HuH-7 (cell line): Measurements from ENCODE around the gene BBX.

ENCODE experiments used
- DNase-seq: peaks from one replicate; pipeline ENCODE4 v3.0.0; 2011; ENCODE audit warnings: low spot score

The BBX gene

DNA sequence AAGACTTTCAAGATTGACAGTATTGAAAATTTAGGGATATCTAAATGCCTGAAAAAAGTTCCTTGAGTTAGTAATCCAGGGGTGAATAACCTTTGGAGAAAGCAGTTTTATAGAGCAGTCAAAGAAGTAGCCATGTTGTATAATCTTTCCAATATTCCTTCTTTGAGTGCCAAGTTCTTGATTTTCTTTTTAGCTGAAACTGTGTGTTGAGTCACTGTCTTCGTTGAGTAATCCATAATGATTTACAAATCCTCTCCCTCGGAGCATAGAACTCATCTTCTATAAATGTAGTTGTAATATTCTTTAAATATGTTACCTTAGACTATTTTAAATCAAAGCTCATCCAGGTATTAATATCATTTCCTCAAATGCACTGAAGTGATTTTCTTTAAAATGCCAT, 135.2 kb downstream of the BBX start:
- no peak for DNase-seq

GRCh38 chr3:107660306-107660976, 137.7 kb downstream of the BBX start:
- DNase-seq = no peak

DNA sequence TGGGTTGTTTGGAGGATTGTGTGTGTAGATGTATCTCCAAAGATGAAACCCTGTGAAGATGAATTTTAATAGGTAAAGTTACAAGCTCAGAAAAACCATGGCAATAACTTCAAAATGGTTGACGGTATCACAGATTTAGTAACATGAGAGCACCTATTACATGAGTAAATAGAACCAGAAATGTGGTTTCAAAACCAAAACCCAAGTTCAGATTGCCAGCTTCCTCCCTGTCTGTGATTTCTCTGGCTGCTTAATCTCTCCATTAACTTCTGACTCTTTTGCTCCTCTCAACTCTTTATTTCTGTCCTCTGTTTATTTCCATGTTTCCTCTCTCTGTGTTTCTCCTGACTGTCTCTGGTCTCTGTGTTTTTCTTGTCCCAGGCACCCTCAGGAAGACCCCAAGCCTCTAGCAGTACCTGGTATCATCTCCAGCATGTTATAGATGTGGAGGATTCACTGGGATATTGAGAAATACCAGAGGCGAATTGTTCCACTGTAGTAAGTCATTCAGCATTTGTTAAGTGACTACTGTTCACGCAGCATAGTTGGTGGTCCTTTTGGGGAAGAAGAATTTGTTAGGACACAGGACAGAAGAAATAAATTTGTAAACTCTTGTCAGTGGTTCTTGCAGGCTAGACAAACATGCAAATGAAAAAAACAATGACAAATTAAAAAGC, 138.8 kb downstream of the BBX start:
- no peak for DNase-seq

- no peak for DNase-seq
Measured at GRCh38 chr3:107662124-107662507, 139.4 kb downstream of the BBX start.

- no peak for DNase-seq
Measured at GRCh38 chr3:107662586-107662985, 139.8 kb downstream of the BBX start.

- DNase-seq = no peak
Measured at GRCh38 chr3:107663266-107663665, 140.5 kb downstream of the BBX start.

DNA sequence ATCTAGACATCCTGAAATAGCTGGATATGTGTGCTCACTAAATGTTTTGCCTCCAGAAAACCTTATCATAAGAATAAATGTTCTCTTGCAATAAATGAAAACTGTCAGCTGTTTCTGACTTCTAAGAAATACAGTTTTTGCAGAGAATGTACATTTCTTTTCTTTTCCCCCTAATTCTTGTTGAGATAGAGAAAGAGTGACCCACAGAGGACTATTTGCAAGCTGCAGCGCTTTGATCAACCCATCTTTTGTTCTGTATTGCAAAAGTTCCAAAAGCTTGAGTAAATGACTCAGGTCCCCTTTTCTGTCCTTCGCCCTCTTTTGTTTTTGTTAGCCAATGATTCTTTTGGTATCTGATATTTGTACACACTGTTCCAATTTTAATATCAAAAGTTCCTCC, 141.9 kb downstream of the BBX start:
- DNase-seq = no peak

- DNase-seq = no peak
Measured at GRCh38 chr3:107665351-107665750, 142.6 kb downstream of the BBX start.

DNA sequence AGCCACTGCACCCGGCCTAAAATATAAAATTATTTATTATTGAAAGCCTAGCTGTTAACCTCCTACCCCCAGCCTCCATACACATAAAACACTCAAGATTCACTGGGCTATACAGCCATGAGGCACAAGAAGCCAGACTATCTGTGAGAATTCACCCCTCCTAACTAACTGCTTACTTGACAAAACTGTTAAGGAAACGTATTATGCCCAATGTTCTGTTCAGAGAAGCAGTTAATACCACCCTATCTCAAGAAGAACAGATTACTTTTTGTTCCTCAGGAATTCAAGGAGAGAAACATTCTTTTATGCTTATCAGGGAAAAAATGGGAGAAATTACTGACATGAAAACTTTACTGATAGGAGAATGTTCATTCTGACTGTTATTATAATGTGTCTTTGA, 144.1 kb downstream of the BBX start:
- DNase-seq = no peak

DNA sequence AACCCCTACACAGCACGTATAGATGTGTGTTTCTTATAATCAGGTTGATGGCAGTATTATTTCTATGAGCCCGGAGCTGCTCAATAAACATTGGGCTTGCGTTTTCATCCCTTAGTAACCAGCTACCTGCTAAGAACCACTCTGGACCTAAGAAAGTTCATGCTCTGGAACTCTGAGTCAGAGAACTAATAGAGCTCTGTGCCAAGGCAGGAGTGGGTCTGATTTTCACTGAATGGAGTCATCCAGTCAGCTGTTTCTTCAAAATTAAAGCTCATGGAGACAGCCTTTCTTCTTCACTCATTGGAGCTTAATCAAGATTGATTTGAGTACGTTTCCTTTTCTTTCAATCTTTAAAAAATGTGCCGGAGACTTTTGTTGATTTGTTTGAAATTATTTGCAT, 145.7 kb downstream of the BBX start:
- DNase-seq = no peak

- no peak for DNase-seq
Measured at GRCh38 chr3:107668963-107669362, 146.2 kb downstream of the BBX start.

GRCh38 chr3:107669669-107670068, 146.9 kb downstream of the BBX start:
- no peak for DNase-seq

DNA sequence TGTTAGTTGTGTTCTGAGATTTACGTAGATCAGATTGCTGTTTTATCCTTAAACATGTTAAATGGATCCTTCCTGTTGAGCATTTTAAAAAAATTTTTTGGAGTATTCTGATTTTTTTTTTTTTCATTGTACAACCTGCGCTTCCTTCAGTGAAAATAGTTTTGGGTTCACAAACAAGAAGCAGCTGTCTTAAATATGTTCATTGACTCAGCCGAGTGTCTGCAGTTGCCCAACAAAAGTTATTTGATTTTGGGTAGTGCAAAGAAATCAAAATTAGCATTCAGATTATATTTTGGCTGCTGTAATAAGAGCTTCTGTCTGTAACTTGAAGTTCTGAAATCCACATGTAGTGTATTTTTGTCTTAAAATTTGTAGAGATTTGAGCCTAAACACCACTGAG, 148.2 kb downstream of the BBX start:
- DNase-seq = no peak

DNA sequence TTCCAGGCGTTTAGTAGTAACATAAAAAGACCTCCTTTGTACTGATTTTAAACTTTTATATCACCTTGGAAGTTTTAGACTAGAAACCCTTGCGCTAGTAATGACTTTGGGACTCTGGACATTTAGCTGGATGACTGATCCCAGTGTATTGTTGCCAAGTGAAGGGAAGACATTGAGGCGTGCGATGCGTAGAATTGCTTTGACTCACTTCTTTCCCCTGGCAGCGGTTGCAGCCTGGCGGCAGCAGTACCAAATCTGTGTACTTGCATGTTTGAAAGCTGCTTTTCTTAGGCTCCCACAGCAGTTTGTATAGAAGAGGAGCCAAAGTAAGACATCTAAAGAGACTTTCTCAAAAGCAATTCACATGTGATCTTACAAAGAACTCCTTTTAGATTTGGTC, 151.6 kb downstream of the BBX start:
- no peak for DNase-seq

GRCh38 chr3:107675233-107675900, 152.6 kb downstream of the BBX start:
- DNase-seq = no peak

DNA sequence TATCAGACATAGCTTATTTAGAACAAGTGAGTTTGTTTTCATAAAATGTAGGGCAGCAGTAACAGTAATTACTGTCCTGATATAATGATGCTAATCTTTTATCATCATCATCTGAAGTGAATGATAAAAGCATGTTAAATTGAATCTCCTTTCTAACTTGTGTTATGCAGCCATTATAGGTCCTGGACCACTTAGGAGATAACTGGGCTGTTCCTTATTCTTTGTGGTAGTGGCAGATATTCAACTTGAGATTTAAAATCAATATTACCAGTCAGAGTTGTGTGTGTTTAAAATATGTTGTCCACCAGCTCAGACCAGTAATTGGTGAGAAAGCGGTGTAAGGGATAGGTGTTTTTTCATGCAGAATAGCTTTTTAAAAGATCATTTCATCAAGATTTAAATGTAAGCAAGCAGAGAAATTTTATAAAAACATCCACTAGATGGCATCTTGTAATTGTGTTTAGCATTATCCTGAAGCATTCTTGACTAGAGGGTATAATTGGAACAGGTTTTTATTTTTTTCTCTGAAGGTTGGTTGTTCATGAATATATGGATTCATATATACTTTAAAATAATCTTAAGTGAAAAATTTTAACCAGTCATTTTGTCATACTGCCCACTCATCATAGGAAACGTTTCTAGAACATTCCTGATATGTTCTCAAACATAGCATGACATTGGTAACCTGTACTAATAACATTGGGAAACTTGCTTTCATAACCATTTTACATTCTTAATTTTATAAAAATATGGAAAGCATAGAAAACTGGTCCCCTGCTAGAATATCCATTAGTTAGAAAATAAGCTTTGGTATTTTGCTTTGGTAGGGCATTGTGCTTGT, 153.9 kb downstream of the BBX start:
- DNase-seq = peak; percentile 26

DNA sequence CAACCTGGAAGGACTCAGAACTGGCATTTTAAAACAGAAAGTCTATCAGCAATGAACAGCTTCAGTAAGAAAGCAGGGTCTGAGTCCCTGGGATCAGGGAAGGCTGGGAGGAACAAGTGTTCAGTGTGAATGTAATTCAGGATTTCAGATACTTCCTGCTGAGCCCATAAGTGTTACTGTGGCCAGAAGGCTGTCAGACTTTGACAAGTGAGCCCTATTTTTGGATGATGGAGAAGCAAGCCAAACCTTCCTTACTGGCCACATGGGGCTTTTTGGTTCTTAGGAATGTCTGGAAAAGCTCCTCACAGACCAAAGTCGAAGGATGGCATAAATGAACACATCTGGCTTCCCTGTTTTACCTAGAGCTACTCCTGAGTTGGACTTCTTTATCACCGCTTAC, 157.2 kb downstream of the BBX start:
- DNase-seq = no peak

GRCh38 chr3:107680698-107681097, 157.9 kb downstream of the BBX start:
- DNase-seq = no peak

GRCh38 chr3:107681396-107681795, 158.6 kb downstream of the BBX start:
- no peak for DNase-seq

DNA sequence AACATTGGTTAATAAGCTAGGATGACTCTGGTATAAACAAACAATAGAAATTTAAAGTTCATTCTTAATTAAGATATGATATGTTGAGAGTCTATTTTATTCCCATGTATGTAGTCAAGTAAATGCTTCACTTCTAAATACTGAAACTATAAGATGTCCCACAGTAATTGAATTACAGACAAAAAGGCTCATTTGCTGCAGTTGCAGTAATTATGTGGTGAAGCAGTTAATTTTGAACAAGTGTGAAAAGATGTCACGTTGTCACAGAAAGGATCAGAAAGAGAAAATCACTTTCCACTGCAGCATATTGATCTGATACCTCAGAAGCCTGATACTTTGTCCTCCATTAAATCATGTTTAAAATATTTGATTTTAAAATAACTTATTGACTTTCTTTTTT, 159.8 kb downstream of the BBX start:
- no peak for DNase-seq

- DNase-seq = no peak
Measured at GRCh38 chr3:107683447-107683846, 160.7 kb downstream of the BBX start.

DNA sequence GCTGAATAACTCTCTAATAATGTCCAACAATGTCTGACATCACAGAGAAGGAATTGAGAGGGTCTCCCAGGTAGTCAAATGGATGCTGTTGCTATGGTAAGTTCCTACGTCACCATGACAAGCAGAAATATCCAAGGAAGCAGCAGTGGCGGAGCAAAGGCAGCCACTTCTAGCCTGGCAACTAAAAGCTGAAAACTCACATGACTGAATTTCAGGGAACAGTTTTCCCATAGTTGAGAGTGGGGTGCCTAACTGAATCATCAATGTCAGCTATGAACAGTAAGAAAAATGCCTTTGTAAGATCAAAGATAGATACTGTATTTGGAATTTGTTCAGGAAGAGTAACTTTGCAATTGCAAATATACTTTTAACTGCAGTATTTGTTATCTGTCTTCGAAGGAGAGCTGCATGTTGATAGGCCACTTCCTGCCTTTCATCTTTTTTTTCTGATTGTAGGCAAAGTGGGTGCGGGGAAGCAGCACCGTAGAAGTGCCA, 161.7 kb downstream of the BBX start:
- no peak for DNase-seq
